Activated CD4-positive, alpha-beta T cell treated with anti-CD3 and anti-CD28 coated beads, Interleukin-2, amount 50 U/mL, for 48 hours (primary cell): ENCODE data around the gene CORO2A.

Experiments used
- DNase-seq, 2 experiments: peaks; one replicate each; pipeline ENCODE4 v3.0.0-alpha.2; 2020

CORO2A gene

DNA sequence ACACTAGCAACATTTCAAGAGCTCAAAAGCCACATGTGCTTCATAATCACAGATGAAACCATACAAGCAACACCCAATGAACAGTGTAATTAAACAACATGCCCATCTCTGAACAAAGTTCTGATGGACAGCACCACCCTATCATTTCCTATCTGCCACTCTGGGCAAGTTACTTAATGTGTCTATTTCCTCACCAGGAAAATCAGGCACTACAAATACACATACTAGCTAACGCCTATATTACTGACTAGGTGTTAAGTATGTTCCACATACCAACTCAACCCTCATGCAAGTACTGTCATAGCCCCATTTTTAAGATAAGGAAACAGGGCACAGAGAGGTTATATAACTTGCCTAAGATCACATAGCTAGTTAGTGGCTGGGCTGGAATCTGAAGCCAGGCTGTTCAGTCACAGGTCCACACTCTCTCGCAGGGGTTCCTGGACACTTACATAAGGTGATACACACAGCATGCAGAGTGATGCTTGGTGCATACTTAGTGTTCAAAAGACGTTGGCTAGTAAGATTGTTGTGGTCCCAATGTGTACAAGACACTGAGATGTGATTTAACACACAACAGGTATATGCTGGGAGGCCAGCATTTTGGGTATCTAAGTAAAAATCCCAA lies 24.2 kb downstream of the CORO2A start:
- no peak for DNase-seq

GRCh38 chr9:98164912-98165311 lies 27.5 kb downstream of the CORO2A start:
- no peak for DNase-seq

DNA sequence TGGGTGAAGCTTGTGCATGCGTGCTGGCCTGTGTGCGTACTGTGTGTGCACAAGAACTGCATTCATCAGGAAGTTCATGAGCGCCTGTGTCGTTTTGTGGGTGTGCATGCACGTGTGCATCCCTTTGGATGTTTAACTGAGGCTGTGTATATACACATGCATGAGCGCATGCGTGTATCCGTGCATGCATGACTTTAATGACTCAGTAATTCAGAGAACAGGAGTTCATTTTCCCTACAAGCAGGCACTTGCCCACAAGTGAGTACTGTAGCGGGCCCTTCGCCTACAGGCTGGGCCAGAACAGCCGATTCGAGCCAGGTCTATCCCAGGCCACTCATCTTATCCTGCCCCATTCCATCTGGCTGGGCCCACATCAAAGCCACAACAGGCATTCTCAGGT lies 29.8 kb downstream of the CORO2A start:
- DNase-seq, result no peak

GRCh38 chr9:98161851-98162250 lies 30.6 kb downstream of the CORO2A start:
- no peak for DNase-seq

DNA sequence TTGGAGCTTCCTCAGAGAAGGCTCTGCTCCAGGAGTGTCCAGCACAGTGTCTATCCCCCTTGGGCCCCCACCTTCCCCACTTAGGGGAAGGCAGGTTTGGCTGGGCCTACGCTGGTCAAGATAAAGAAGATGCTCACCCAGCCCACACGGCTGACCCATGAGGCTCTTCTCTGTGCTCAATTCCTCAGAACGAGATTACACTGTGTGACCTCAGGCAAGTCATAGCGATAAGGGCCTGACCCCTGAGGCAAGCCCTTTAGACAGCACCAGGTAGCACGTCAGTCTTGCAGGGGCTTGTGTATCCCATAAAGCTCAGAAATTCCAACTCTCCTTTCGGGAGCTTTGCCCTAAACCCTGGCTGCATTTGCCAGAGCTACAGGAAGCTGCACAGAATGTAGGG lies 32.6 kb downstream of the CORO2A start:
- no peak for DNase-seq

- no peak for DNase-seq
These were observed 33.1 kb downstream of the CORO2A start for GRCh38 chr9:98159301-98159700.

- DNase-seq, result no peak
These were observed 34.2 kb downstream of the CORO2A start for GRCh38 chr9:98158071-98158831.

DNA sequence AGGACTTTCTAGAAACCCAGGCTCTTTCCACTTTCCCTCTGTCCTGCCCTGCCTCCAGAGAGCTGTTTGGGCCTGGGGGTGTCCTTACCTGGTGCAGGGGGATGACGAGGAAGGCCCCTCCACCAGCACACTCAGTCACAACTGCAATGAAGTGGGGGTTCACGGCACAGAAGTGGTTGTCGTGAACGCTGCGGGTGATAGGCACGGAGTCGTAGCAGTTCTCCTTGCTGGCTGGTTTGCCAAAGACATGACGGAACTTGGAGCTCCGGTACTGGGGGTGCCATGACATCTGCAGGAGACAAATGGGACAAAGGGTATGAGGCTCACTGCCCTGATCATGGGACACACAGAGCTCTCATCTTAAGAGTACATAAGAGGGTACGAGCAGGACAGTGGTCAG lies 35.1 kb downstream of the CORO2A start:
- DNase-seq, result no peak

DNA sequence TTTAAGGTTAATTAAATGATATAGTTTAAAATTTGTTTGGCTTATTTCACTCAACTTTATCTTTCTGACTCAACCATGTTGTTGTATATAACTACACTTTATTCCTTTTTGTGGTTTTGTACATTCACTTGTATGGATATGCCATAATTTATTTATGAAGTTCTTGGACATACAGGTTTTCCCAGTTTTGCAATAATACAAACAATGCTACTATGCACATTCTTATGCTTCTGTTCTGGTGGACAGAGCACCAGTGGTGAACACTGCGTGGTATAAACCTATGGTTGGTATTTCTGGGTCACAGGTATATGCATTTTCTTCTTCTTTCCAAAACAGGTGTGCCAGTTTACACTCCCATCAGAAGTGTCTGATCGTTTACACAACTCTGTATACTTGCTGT lies 37.8 kb downstream of the CORO2A start:
- no peak for DNase-seq

- no peak for DNase-seq
These were observed 39.9 kb downstream of the CORO2A start for GRCh38 chr9:98152526-98152925.

DNA sequence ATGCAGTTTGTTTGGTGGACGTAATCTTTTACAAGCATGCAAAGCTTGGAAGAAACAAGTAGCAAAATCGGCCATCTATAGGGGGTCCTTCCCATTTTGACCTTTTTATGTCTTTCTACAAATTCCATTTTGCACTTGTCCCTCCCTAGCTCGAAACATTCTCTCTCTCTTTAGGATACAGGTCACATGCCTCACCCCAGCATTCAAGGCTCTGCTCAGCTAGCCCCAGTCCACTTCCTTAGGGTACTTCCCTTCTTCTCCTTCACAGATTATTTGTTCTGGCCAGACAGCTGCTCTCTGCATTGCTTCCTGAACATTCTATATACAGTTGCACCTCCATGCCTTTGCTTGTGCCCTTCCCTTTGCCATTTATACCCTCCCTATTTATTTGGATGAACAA lies 41.7 kb downstream of the CORO2A start:
- no peak for DNase-seq

- no peak for DNase-seq
These were observed 42.3 kb downstream of the CORO2A start for GRCh38 chr9:98150164-98150563.

DNA sequence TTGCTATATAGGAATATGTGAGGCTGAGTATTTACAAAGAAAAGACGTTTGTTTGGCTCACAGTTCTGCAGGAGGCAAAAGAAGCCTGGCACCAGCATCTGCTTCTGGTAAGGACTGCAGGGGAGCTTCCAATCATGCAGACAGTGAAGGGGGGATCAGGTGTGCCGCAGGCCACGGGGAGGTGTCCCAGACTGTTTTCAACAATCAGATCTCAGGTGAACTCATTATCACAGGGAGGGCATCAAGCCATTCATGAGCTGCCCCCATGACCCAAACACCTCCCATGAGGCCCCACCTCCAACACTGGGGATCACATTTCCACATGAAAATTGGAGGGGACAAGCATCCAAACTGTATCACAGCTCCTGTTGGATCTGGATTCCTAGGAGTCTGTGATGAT lies 43.0 kb downstream of the CORO2A start:
- DNase-seq, result no peak

- no peak for DNase-seq
These were observed 44.0 kb downstream of the CORO2A start for GRCh38 chr9:98148486-98148885.

- no peak for DNase-seq
These were observed 44.9 kb downstream of the CORO2A start for GRCh38 chr9:98147582-98147981.

DNA sequence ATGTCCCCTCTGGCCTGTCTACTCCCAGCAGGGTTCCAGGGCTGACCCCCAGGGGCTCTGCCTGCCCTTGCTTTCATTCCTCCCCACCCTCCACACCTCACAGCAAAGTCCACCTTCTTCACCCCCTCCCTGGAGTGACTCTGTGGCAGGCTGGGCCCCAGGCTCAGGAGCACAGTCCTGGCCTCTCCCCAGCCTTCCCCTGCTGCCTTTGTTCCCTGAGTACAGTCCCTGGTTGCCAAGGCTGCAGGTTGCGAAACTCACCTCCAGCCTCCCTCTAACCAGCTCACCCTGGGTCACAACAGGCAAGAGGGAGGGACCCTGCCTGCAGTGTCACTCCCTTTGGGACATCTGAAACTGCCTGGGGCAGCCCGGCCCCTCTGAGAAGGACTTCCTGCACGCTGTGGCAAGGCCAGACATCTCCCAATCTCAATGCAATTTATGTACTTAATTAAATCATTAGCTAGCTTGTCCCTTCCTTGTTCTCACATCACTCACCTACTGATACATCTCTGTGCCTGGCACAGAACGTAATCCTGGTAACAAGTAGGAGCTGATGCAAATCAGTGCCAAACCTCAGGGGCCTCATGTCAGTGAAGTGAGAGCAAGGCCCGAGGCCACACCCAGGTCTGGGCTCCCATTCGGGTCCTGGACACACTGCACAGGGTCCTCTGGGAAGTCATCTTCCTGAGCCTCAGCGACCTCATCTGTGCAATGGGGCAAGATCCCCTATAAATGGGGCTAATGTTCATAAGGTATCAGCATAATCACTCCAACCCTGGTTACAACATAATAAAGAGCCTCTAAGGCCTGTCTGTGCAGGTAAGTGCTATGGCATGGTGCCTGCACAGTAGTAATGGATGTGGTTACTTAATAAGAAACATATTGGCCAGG lies 46.1 kb downstream of the CORO2A start:
- no peak for DNase-seq

DNA sequence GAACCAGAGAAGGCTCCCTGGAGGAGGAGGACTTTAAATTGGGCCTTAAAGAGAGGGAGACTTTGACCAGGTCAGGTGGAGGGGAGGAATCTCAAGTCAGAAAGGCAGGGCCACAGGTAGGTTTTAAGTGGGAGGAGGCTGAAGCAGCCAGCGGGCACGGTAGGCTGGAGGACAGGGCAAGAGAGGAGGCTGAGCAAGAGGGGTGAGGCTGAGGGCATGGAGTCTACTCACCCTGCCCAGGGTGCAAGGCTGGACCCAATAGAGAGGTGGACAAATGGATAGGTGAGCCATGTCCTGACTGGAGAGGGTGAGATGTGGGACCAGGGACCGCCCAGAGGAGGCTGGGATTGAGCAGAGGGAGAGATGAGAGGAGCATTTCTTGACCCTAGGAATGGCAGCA lies 47.8 kb downstream of the CORO2A start:
- DNase-seq, result no peak

DNA sequence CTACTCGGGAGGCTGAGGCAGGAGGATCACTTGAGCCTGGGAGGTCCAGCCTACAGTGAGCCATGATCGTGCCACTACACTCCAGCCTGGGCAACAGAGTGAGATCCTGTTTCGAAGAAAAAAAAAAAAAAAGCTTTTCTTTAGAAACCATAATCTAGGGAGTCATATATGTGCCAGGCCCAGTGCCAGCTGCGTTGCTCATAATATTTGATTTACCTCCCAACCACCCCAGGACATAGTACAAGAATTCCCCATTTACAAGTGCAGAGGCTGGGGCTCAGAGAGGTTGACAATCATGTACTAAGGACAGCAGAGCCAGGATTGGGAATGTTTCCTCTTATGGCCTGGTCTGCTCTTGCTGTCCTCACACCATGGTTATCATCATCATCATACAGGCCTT lies 48.4 kb downstream of the CORO2A start:
- DNase-seq, result no peak

- DNase-seq, result no peak
These were observed 49.4 kb downstream of the CORO2A start for GRCh38 chr9:98142925-98143481.

DNA sequence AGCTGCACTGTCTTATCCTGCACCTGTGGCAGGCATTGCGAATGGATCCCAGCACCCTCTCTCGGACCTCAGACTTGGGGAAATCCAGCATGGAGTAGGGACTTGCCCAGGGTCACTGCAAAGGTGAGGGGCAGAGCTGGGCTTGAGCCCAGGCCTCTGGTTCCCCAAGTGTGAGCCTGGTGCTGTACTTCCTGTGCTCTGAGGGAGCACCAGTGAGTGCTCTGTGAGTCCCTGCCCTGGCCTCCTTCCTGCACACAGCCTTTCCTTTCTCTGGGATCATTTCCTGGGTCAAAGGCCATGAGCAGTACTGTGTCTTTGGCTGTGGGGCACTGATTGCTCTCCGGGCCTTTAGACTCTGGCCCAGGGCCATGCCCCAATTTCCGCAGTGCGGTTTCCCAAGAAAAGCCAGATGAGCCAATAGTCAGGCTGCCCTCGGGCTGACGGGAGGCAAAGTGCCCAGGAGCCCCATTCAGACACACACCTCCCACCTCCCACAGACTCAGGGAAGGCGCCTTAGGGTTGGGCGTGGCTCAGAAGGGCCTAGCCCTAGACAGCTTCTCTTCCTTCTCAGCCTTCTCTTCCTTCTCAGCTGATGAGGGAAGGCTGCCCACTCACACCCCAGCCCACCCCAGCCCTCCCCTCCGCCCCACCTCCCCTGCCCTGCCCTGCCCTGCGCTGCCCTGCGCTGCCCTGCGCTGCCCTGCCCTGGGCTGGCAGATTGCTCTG lies 50.1 kb downstream of the CORO2A start:
- DNase-seq, result no peak

DNA sequence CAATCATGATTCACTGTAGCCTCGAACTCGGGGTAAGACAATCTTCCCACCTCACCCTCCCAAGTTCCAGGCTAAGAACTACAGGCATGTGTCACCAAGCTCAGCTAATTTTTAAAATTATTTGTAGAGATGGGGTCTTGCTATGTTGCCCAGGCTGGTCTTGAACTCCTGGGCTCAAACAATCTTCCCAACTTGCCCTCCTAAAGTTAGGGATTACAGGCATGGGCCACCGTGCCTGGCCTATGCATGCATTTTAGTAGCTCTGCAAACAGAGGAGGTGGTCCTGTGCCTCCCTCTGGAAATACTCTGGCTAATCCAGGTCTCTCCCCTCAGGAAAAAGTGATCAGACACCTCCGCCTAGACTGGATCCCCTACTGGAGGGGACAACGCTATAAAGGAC lies 51.9 kb downstream of the CORO2A start:
- DNase-seq, result no peak

GRCh38 chr9:98136489-98136888 lies 55.9 kb downstream of the CORO2A start:
- no peak for DNase-seq

GRCh38 chr9:98135938-98136337 lies 56.5 kb downstream of the CORO2A start:
- DNase-seq, result no peak
